Activated CD4-positive, CD25-positive, alpha-beta regulatory T cell (primary cell): ENCODE measurements around the gene ARL13A.
"Not testable (repeated sequence)": the region's sequence is repeated elsewhere in the genome, so short reads cannot be mapped to it uniquely, and the experiment has no call there.

Source experiments
- DNase-seq, 4 experiments: peaks; one replicate each; lab custom pipeline; 2025; lab: John Stamatoyannopoulos, UW

ARL13A gene

GRCh38 chrX:100990139-100990538 is 20.6 kb downstream of the ARL13A start:
- no peak for DNase-seq

DNA sequence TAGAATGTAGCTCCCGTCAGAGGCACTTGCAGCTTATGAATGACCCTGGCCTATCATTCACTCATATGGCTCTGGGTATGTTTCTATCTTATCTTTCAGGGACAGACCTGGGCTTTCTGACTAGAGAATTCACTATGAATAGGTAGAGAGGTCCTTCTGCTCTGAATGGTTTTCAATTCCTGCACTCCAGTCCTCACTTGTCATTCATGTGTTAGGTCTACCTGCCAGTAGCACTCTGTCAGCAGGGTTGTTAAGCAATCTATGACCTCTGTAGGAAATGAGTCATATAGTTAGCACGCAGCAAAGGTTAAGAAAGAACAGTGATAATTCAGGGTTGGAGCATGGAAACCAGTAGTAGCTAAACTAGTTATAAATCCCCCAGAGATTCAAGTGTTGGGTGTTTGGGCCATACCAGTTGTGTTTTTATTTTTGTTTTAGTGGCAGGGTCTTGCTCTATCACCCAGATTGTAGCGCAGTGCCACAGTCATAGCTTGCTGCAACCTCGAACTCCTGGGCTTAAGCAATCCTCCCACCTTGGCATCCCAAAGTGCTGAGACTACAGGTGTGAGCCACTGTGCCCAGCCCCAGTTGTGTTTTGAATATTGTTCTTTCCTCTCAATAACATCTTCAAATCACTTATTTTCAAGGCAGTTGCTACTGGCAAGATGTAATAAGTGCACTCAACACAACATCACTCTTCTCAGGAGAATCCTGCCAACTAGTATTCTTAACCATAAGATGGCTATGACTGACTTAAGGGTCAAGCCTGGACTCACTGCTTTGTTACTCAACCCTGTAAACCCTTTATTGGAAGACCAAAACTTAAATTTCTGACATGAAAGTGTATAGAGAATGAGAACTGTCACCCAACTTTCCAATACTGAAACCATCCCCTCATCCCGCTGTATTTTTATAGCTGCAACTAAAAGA is 25.1 kb downstream of the ARL13A start:
- DNase-seq = no peak

DNA sequence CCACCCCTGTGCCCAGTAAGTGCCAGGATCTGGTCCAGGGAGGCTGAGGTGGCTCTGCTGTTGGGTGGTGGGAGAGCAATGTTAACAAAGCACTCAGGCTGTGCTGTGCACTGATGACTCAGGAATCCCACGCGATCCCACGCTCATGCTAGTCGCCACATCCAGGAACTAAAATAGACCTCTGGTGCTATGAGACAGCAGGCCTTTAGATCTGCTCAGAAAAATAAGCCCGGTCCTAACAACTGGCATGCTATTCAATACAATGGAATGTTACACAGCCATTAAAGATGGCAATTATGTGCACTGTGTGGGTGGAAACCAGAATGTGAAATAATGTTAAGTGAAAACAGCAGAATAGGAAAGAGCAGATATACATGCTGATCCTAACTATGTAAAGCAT is 26.0 kb downstream of the ARL13A start:
- DNase-seq = no peak

GRCh38 chrX:100999451-100999850 is 29.9 kb downstream of the ARL13A start:
- no peak for DNase-seq

DNA sequence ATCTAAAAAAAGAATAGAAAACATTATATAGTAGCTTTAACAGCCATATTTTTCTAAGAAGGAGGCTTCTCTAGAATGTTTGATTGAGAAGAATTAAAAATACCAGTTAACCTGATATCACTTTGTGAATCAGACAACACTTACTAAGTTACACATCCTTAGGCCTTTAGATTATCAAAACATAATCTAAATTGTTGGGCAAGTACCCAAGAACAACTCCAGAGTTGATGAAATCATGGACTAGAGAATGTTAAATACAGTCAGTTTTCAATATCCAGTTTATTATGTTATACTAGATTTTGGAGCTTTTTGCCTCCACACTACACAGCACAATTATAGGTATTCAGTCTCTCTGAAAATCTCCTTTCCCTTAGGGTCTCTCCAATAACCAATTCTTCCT is 39.6 kb downstream of the ARL13A start:
- no peak for DNase-seq

GRCh38 chrX:101012031-101012430 is 42.5 kb downstream of the ARL13A start:
- not testable (repeated sequence) for DNase-seq

- DNase-seq = no peak
Measured at GRCh38 chrX:101022020-101022419, 52.5 kb downstream of the ARL13A start.

DNA sequence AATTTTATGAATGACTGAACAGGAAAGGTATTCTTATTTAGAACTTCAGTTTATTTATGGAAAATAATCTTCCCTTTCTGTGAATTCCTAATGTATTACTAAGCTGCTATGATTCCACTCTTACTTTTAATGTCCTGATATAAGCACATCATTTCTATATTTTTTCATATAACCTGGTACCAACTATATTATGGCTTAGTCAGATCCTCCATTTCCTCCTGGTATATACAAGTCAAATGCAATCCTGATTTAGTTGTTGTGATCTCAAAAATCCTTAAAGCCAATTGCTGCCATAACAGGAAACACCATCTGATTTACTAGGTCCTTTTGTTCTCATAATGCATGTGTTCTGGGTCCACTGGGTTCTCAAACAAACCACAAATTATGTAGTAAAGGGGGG is 55.6 kb downstream of the ARL13A start:
- DNase-seq = no peak

- DNase-seq = no peak
Measured at GRCh38 chrX:101028562-101028961, 59.1 kb downstream of the ARL13A start.

DNA sequence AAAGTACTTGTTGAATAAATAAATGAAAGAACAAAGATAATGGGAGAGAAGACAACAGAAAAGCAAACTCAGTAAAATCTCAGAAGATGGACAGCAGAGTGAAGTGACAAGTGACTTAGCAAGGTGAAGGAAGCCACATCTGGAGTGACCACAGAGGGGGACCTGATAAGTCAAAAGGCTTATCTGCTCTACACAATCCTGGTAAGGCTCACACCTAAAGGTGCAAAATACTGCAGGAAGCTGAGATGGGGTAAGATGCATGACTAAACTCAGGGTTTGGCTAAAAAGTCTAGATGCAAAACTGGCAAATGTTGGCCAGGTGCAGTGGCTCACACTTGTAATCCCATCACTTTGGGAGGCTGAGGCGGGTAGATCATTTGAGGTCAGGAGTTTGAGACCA is 60.2 kb downstream of the ARL13A start:
- DNase-seq = no peak

DNA sequence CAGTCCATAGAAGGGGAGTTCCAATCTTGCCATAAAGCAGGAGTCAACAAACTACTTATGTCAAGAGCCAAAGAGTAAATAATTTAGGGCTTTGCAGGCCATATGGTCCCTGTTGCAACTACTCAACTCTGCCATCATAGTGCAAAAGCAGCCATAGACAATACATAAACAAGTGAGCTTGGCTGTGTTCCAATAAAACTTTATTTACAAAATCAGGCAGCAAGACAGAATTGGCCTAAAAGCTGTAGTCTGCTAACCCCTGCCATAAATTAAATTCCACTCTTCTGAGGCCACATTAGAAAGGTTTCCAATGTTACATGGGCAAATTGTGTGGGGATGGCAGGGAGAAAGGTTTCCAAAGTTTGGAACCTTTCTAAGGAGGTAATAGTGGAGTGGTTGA is 67.7 kb downstream of the ARL13A start:
- DNase-seq = no peak

- no peak for DNase-seq
Measured at GRCh38 chrX:101040197-101040596, 70.7 kb downstream of the ARL13A start.
